ENCODE measurements around the gene ADH1B.
"Not testable (repeated sequence)": the region's sequence is repeated elsewhere in the genome, so short reads cannot be mapped to it uniquely, and the experiment has no call there.

Gene ADH1B

DNA sequence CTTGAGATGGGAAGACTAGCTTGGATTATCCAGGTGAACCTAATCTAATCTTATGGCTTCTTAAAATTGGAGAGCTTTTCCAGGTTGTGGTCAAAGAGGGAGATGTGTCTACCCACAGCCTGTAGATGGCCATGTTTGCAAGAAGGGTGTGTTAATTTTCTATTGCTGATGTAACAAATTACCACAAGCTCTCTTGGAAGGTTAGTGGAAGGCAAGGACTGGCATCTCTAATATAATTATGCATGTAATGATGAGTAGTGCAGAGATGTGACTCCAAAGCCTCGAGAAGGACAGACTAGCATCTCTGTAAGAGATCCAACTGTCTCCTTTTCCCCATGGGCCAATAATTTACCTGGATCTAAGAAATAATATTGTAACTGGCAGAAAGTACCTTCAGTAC is 3.2 kb upstream of the ADH1B start:
- no peak for DNase-seq (ENCODE audit: low read depth in 2 of 2, low spot score in 1 of 2)

DNA sequence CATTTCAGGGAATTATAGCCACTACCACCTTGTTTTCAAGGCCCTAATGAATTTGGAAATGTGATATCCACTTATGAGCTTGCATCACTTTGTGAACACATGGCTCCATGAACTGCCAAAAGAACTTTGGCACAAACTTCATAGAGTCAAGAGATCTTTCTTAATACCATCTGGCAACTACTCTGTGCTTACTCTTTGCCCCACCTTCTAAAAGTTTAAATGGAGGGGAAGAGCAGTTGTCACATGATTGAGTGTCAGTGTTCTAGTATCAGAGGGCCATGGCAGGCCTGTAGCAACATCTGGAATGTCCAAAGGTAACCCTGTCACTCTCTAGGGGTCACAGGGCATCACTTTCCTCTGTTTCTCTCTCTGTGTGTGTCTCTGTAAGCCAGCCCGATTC is 2.6 kb upstream of the ADH1B start:
- no peak for DNase-seq (ENCODE audit: low read depth in 2 of 2, low spot score in 1 of 2)

DNA sequence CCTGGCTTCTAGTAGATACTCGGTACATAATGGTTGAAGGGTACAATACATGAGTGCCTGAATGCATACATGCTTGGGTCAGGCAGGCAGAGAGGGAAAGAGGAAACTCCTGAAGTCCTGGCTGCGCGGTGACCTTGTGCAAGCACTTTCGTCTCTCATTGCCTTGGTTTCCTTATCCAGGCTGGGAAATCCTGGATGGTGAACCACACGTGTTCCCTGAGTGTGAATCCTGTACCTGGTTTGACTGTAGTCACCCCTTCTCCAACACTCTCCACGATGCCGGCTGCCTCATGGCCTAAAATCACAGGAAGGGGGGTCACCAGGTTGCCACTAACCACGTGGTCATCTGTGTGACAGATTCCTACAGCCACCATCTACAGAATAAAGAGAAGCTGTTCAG is 3.4 kb downstream of the ADH1B start:
- DNase-seq (ENCODE audit: low read depth in 2 of 2, low spot score in 1 of 2) = not testable (repeated sequence)

DNA sequence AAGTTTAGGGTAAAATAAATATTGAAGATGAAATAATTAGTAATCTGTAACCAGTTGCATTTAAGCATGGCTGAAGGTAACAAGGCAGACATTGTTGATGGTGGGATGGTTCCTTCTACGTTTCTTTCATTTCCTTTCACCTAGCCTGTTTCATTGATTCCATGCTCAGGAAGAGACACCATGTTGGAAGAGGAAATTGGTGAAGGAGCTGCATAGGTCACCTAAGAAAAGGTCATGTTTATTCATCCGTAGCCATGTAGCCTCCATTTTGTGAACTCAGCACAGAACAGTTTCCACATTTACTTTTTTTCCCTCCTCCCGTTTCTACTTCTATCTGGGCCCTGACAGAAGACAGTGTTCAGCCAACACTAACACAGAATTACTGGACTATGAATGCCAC is 3.8 kb downstream of the ADH1B start:
- no peak for DNase-seq (ENCODE audit: low read depth in 2 of 2, low spot score in 1 of 2)

DNA sequence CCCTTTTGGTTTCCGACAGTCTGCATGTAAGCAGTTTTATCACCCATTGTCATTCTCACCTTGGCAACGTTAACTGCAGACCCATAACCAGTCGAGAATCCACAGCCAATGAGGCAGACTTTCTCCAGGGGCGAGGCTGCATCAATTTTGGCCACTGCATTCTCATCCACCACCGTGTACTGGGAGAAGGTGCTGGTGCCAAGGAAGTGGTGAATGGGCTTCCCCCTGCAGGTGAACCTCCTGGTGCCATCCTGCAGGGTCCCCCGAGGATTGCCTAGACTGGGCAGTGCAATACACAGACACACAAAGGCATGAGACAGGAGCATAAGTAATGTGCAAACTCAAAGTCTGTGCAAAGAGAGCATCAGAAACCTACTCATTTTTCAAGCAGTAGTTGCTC is 5.4 kb downstream of the ADH1B start:
- no peak for DNase-seq (ENCODE audit: low read depth in 2 of 2, low spot score in 1 of 2)

DNA sequence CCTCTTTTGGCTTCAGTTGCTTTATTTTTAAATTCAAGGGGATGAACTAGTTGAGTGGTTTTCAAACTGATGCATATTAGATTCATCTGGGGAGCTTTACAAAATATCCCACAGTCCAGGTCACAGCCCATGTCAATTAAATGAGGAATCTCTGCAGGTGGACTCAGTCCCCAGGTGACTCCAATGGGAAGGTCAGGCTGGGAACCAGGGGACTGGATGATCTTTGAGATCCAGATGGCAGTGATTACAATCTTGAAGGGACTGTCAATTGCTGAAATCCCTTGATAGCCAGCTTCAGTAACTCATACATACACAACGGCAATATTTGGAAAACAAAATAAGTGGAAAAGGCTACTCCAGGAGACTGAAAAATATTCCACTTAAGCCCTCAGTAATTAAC is 7.0 kb downstream of the ADH1B start:
- no peak for DNase-seq (ENCODE audit: low read depth in 2 of 2, low spot score in 1 of 2)

DNA sequence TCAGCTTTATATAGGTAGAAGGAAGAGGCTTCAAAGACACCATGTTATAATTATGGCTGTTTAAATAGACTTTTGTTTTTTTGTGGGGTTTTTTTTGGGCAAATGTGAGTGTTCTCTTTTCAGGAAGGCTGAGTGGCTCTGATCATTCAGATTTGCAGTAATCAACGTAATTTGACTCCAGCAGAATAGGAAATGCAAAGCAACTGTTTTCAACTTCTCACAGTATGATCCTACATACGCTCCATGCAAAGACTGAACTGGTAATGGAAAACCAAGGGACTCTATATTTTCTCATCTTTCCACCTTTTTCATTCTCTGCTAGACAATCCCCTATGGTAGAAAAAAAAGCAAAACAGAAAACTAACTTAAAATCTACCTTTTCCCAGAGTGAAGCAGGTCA is 10.8 kb downstream of the ADH1B start:
- no peak for DNase-seq (ENCODE audit: low read depth in 2 of 2, low spot score in 1 of 2)

DNA sequence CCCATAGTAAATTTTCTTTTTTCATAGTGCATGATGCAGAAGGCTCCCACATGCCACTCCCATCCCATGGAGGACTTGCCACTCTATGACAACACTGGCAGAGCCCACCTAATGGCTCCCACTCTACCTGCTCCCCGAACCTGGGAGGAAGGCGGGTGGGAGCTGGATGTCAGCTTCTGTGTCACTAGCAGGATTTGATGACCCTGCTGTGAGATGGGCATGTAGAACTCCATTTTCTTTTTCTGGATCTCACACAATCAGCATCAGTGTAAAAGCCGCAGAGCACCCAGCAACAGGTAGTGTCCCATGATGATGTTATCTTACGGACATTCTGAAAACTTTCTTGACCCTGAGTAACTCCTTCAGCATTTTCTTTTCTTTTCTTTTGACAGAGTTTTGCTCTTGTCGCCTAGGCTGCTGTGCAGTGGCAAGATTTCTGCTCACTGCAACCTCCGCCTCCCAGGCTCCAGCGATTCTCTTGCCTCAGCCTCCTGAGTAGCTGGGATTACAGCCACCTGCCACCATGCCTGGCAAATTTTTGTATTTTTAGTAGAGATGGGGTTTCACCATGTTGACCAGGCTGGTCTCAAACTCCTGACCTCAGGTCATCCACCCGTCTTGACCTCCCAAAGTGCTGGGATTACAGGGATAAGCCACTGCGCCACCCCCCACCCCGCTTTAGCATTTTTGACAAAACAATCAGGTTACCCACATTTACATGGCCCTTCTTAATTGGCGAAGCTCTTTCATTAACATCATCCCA is 15.4 kb downstream of the ADH1B start:
- DNase-seq (ENCODE audit: low read depth in 2 of 2, low spot score in 1 of 2) = no peak

DNA sequence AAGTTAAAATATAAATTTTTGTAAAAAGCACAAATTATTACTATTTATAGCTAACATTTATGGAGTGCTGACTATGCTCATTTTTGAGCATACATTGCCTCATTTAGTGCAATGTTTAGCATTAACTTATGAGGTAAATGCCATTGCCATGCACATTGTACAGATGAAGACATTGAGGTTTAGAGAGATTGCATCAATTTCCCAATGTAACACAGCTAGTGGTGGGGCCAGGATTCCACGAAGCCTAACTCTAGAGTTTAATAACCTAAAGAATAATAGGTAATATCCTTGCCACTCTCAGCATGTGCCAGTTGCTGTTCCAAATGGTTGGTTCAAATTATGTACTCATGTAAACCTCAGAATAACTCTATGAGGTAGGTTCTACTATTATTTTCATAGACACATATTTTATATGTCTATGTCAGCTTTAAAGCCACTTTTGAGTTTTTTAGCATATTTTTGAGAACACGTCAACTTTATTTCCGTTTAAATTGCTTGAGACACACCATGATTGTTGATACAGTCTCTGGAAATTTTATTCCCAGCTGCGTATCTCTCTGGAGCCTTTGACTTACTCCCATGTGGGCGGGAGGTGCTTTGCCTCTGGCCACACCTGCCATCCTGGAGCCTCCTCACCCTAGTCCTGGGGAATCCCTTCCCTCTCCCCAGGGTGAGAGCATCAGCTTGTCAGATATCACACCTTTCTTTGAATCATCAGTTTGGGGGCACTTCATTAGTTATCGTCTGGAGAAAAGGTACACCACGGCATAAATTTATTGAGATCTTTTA is 19.6 kb downstream of the ADH1B start:
- DNase-seq (ENCODE audit: low read depth in 2 of 2, low spot score in 1 of 2) = no peak

DNA sequence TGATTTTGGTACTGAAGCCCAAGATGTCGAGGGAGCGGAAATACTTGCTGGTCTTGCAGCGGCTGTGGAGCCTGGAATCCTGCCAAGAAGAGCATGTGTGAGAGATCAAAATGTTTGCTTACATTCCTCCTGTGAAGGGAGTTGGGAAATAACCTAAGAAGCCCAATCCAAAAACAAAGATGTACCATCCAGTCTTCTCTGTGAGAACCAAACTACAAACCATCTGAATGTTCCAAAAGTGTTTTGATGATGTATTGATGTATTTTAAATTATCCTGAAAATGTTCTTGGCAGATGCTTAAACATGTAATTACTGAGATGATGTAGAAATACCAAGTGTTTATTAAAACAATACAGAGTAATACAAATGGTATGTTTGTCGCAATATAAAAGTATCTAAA is 20.3 kb downstream of the ADH1B start:
- no peak for DNase-seq (ENCODE audit: low read depth in 2 of 2, low spot score in 1 of 2)

DNA sequence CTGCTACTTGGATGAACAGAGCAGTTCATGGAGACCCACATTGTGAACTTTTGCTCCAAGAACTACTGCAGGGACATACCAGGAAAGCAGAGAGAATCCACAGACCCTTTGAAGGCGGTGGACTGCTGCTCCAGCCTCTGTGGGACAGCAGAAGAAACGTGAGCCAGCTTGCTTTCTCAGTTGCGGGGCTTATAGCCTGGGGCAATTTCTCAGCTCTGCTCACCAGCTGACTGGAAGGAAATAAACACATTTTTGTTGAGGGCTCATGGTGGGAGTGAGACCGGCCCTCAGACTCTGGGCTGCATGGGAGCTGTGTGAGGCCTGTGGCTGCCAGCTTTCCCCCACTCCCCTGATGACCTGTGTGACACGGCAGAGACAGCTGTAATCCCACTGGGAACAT is 27.8 kb downstream of the ADH1B start:
- DNase-seq (ENCODE audit: low read depth in 2 of 2, low spot score in 1 of 2) = no peak

DNA sequence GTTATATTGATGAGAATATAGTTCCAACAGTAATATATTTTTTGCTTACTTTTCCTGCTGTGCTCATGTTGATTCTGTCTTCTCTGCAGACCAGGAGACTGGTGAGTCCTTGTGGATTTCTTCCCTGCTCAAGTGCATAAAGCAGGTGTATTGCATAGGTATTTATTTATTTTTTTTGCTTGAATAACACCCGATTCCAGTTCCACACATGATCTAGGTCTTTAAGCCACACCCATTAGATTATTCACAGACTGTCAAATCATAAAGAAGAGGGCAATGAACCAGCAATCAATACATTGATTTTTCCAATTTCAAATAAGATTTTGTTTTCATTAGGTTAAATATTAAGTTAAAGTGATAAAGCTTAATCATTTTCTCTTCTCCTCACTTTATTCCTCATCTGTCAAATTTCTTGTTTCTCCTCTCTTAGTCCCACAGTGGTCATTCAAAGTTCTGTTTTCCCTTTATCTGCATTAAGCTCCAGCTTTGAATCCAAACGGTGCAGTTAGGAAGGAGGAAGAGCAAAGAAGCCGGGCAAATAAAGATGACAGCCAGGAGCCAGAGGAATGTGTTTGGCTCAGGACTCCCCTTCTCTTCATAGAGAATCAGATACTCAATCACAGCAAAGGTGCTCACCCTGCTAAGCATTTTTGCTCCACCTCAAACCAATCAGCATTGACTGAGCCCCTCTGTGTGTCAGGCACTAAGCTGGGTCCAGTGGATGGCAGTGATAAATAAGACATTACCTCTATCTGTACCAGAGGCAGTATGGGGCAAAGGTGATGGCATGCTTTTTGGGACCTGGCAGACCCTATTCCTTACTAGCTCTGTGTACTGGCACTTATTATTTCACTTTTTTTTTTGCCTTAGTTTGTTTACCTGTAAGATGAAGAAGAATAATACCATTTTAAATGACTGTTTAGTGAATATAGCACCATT is 30.1 kb downstream of the ADH1B start, which contains the start of gene ADH1A:
Gene ADH1A (minus strand): TSS at position 138 of the 939 bp plus-strand sequence. CDS start 71 bp downstream, at position 67.
- DNase-seq (ENCODE audit: low read depth in 2 of 2, low spot score in 1 of 2) = no peak

DNA sequence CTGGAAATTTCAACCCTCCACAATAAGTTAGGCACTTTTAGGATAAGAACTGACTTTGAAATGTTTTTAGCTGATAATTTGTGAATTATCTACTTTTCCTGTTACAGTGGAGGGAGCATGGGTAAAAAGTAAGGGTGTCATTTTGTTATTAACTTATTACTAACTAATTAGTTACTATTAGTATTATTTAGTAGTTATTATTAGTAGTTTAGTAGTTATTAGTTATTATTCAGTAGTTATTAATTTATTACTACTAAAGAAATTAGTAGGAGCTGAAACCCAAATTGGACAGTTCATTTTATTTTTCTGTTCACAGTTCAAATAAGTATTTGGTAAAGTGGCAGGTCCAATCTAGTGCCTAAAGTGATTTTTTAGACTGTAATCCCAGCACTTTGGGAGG is 35.8 kb downstream of the ADH1B start:
- DNase-seq (ENCODE audit: low read depth in 2 of 2, low spot score in 1 of 2) = no peak

DNA sequence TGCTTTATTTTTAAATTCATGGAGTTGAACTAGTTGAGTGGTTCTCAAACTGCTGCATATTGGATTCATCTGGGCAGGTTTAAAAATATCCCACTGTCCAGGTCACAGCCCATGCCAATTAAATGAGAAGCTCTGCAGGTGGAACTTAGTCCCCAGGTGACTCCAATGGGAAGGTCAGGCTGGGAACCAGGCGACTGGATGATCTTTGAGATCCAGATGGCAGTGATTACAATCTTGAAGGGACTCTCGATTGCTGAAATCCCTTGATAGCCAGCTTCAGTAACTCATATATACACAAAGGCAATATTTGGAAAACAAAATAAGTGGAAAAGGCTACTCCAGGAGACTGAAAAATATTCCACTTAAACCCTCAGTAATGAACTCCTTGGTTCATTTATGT is 38.5 kb downstream of the ADH1B start:
- DNase-seq (ENCODE audit: low read depth in 2 of 2, low spot score in 1 of 2) = no peak

DNA sequence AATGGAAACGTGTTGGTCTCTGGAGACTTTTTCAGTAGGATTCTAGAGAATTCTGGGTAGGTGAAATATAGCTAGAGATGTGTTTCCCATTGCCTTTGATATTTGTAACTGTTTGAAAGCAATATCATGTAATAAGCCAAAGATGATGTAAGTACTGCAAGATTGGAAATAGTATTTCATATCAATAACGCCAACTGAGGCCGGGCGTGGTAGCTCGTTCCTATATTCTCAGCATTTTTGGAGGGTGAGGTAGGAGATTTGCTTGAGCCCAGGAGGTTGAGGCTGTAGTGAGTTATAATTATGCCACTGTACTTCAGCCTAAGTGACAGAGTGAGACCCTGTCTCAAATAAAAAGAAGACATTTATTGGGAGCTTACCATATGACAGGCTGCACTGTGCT is 39.9 kb downstream of the ADH1B start:
- no peak for DNase-seq (ENCODE audit: low read depth in 2 of 2, low spot score in 1 of 2)

DNA sequence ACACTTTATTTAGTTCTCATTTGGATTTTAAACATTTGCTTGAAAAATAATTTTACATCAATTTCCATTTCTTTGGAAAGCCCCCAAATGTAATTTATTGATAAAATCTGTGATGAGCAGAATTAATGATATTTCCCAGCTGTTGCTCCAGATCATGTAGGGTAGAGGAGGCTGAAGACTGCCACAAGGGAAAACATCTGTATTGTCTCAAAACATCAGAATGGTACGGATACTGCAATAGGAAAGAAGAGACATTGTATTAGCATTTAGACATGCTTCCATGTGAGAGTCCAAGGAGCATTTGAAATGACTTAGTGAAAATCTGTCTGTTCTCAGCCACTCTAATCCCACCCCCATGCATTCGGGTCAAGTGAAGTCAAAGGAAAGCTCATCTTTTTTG is 44.8 kb downstream of the ADH1B start:
- no peak for DNase-seq (ENCODE audit: low read depth in 2 of 2, low spot score in 1 of 2)

DNA sequence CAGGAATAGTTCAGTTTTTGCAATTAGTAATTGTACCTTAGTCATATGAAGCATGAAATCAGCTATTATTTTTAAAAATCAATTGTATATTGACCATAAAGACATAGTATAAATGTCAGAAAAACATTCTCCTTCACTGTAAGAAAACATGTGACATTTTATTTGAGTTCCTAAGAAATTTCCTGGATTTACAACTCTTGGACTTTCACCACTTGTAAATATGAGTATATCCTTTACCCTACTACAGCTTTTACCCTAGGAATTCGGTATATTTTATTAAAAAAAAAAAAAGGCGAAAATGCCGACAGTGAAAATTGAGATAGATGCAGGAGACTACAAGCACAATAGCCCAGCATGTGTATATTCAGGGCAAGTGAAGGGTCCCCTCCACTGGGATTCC is 45.3 kb downstream of the ADH1B start:
- no peak for DNase-seq (ENCODE audit: low read depth in 2 of 2, low spot score in 1 of 2)

DNA sequence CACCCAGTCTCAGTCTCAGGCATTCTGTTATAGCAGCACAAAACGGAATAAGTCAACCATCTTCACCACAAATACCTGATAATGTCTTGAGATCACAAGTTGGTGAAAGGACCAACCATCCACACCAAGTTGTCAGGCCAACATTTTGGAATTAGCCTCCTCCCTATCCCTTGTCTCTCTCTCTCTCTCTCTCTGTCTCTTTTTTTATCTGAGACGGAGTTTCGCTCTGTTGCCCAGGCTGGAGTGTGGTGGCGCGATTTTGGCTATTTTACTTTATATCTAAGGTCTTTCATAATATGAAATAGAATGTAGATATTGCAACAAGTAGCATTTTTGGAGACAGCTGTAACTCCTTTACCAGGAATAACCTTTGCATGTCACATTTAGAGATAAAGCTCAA is 46.2 kb downstream of the ADH1B start:
- no peak for DNase-seq (ENCODE audit: low read depth in 2 of 2, low spot score in 1 of 2)

DNA sequence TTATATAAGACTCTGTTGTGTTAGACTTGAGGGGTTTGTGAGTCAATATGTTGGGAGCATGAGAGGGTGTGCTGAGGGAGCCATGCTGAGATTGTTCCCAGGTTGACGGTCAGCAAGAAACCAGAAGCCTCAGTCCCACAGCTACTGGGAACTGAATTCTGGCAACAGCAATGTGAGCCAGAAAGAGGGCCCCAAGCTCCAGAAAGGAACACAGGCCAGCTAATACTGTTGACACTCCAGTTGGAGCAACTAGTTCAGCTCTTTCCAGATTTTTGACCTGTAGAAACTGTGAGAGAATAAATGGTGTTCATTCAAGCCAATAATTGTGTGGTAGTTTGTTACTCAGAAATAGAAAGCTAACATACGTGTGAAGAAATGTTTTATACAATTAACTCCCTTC is 47.5 kb downstream of the ADH1B start:
- no peak for DNase-seq (ENCODE audit: low read depth in 2 of 2, low spot score in 1 of 2)

DNA sequence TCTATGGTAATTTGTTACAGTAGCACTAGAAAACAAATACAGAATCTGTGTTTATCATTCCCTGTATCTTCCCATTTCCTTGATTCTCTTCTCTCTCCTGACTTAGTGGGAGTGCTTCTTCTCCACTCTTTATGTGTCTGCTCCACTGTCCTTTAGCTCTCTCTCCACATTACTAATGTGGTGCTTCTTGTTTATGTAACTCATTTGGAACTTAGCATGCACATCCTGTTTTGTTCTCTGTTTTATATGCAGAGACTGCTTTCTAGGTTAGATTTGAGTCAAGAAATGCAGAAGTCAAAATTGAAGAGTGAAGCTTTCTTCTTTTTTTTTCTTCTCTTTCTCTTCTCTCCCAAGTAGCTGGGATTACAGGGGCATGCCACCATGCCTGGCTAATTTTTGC is 56.3 kb downstream of the ADH1B start:
- DNase-seq (ENCODE audit: low read depth in 2 of 2, low spot score in 1 of 2) = no peak

Measured in stimulated activated CD8-positive, alpha-beta memory T cell treated with anti-CD3 and anti-CD28 coated beads, Interleukin-4, amount 100 ng/mL, for 1 hour (primary cell).